GM19324 (cell line): ENCODE results near the gene EHMT1.
A peak's percentile ranks its signal among the peaks of the same experiment; 100 is the strongest.

Experiments used
- ATAC-seq: cut with Tn5 transposase; IDR thresholded peaks from one replicate; pipeline ENCODE4 v1.9.1; 2021; ENCODE audit warnings: mild to moderate bottlenecking, moderate library complexity; ENCODE audit not compliant: unreplicated experiment, low FRiP score

The EHMT1 gene

GRCh38 chr9:137618105-137619067, at the start of gene EHMT1:
TSS of gene EHMT1 (plus strand) at chr9:137619005. CDS start at chr9:137619029, 24 bp downstream.
- peak; percentile 91 for ATAC-seq

GRCh38 chr9:137569609-137570203, 49.1 kb upstream of the EHMT1 start:
- no peak for ATAC-seq

GRCh38 chr9:137570566-137570965, 48.2 kb upstream of the EHMT1 start:
- no peak for ATAC-seq

GRCh38 chr9:137574192-137574591, 44.6 kb upstream of the EHMT1 start:
- ATAC-seq: no peak

GRCh38 chr9:137575364-137575715, 43.5 kb upstream of the EHMT1 start:
- no peak for ATAC-seq

- no peak for ATAC-seq
Observed at GRCh38 chr9:137575716-137576411, 42.9 kb upstream of the EHMT1 start.

GRCh38 chr9:137578518-137579258, 40.1 kb upstream of the EHMT1 start, which contains the start of gene DPH7:
TSS of gene DPH7 (minus strand) at chr9:137578925. CDS start at chr9:137578777, 148 bp downstream.
- peak; percentile 83 for ATAC-seq

GRCh38 chr9:137579259-137579604, 39.6 kb upstream of the EHMT1 start:
- ATAC-seq: no peak

GRCh38 chr9:137580209-137580953, 38.4 kb upstream of the EHMT1 start:
- ATAC-seq: no peak

- no peak for ATAC-seq
Observed at GRCh38 chr9:137580954-137581322, 37.9 kb upstream of the EHMT1 start.

GRCh38 chr9:137581361-137582285, 37.2 kb upstream of the EHMT1 start:
- no peak for ATAC-seq

GRCh38 chr9:137582286-137582860, 36.4 kb upstream of the EHMT1 start:
- ATAC-seq: no peak

- no peak for ATAC-seq
Observed at GRCh38 chr9:137583347-137583746, 35.5 kb upstream of the EHMT1 start.

GRCh38 chr9:137583957-137584356, 34.8 kb upstream of the EHMT1 start:
- no peak for ATAC-seq

- no peak for ATAC-seq
Observed at GRCh38 chr9:137586854-137587253, 32.0 kb upstream of the EHMT1 start.

- no peak for ATAC-seq
Observed at GRCh38 chr9:137588311-137588710, 30.5 kb upstream of the EHMT1 start.

- no peak for ATAC-seq
Observed at GRCh38 chr9:137588891-137589290, 29.9 kb upstream of the EHMT1 start.

- peak; percentile 20 for ATAC-seq
Observed at GRCh38 chr9:137589441-137590122, 29.2 kb upstream of the EHMT1 start.
